Small intestine (tissue), 7 donors: Measurements from ENCODE around the gene SVEP1. TPM values are rescaled to one million over a fixed set of nuclear protein-coding genes. Genes with fewer than 3 reads are reported as not detected.

Experiments
- DNase-seq, 2 donors: peaks; one replicate each; pipeline versions ENCODE4 v3.0.0 to v3.0.0-alpha.2; 2013
- FAIRE-seq: peaks from 2 replicates; lab custom pipeline; 2012; peaks lifted over from hg19 to GRCh38; lab: Jason Lieb, UNC
- H3K27ac ChIP-seq, 3 donors: one replicate each; pipeline ENCODE4 v1.5.1; 2013; ENCODE audit warnings: low read length in 2 of 3, mild to moderate bottlenecking in 2 of 3, control low read depth in 1 of 3, inconsistent platforms in 1 of 3, low read depth in 1 of 3, moderate library complexity in 1 of 3
- H3K27me3 ChIP-seq, 3 donors: one replicate each; pipeline ENCODE4 v1.6.1; 2013; ENCODE audit warnings: low read length in 3 of 3, inconsistent platforms in 1 of 3; ENCODE audit not compliant: control insufficient read depth in 3 of 3, insufficient read depth in 3 of 3
- H3K36me3 ChIP-seq, 3 donors: one replicate each; pipeline ENCODE4 v1.6.1; 2013; ENCODE audit warnings: low read length in 3 of 3, inconsistent platforms in 1 of 3, low read depth in 1 of 3, mild to moderate bottlenecking in 1 of 3, moderate library complexity in 1 of 3; ENCODE audit not compliant: control insufficient read depth in 3 of 3, insufficient read depth in 2 of 3
- H3K4me1 ChIP-seq, 3 donors: one replicate each; pipeline ENCODE4 v1.6.1; 2013; ENCODE audit warnings: low read length in 2 of 3, inconsistent platforms in 1 of 3, low read depth in 1 of 3, mild to moderate bottlenecking in 1 of 3, moderate library complexity in 1 of 3; ENCODE audit not compliant: control insufficient read depth in 3 of 3, insufficient read depth in 2 of 3
- H3K4me3 ChIP-seq, 3 donors: one replicate each; pipeline ENCODE4 v1.5.1; 2013; ENCODE audit warnings: low read length in 3 of 3, control low read depth in 1 of 3, inconsistent platforms in 1 of 3, low read depth in 1 of 3, mild to moderate bottlenecking in 1 of 3, moderate library complexity in 1 of 3
- H3K9me3 ChIP-seq, 2 donors: one replicate each; pipeline ENCODE4 v1.6.1; 2013; ENCODE audit warnings: low read depth in 1 of 2, low read length in 1 of 2; ENCODE audit not compliant: control insufficient read depth in 2 of 2, insufficient read depth in 1 of 2
- WGBS, 3 donors: extraction: QIAGEN DNeasy Blood & Tissue Kit; methylation state at CpG; one replicate each; pipeline ENCODE4 v1.1.7; 2013; 5-methylcytosine and 5-hydroxymethylcytosine counted together
- polyA plus RNA-seq, 4 donors: library from polyadenylated mRNA; stranded (reverse) in 3 of 4; unstranded in 1 of 4; fragments of 200-250 nt in 3 of 4; fragments of 120-200 nt in 1 of 4; gene quantifications; one replicate each; pipeline versions ENCODE4 v1.2.1 to v1.2.3, GENCODE V29; 2013
- donor health status: healthy with polysubstance abuse.
- donor health status: control.
- donor health status: control.
- donor health status: Bipolar disorder and iron deficiency.
- donor health status: healthy.

Gene SVEP1
- polyA plus RNA-seq, 4 donors, result under 0.01 to 5.8 (median 2.3) TPM

DNA sequence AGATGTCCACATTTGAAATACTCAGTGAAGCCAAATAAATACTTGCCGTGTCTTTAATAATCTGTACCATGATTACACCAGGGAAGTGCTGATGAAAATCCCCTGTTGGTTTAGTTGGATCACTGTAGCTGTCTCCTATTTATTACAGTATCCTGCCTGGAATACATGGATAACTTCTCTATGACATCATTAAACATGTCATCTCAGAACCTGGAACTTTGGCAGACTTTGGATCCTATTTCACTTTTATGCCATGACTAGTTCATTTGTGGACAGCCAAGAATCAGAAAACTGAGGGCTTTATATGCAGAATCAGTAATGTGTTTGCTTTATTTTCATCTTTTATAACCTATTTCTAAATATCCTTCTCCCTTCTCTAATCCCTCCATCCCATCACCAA, 241.8 kb downstream of the SVEP1 start, which contains the start of gene TXNDC8:
TSS of gene TXNDC8 (minus strand) at position 137 of the 400 bp plus-strand sequence.
- no peaks in the 10 kb centered on the region for H3K4me1 ChIP-seq
- no peaks in the 10 kb centered on the region for H3K36me3 ChIP-seq
- H3K9me3 ChIP-seq, result no peaks in the 10 kb centered on the region
- H3K27me3 ChIP-seq, result no peaks in the 10 kb centered on the region
- H3K4me3 ChIP-seq, result no peak within 1 kb of the TSS
- DNase-seq (peak; percentile 8 to 37), FAIRE-seq (no peak)
- 77 to 92% (median 88%) methylated on average over 1 of the region's 1 CpG for WGBS, 3 donors
- H3K27ac ChIP-seq, result no peak within 1 kb of the TSS

DNA sequence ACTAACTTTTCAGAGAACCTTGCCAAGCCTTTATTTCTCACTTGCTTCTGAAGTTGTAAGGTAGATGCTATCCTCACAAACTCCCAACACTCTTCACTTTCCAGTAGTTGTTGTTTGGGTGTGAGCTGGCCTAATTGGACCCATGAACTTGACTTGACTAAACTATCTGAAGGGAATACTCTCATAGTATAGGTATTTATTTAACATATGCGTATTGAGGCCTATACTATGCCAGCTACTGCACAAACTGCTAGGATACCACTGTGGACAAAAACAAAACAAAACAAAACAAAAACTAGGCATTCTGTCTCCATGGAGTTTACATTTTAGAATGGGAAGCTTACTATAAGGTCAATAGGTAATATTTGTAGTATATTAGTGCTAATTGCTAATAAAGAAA, 243.2 kb downstream of the SVEP1 start:
- no peak overlapping the region for H3K4me3 ChIP-seq
- FAIRE-seq, result no peak
- no peaks in the 10 kb centered on the region for H3K36me3 ChIP-seq
- 68 to 86% (median 74%) methylated on average over 1 of the region's 1 CpG for WGBS, 3 donors
- no peak for DNase-seq
- H3K4me1 ChIP-seq, result no peaks in the 10 kb centered on the region
- H3K27me3 ChIP-seq, result no peaks in the 10 kb centered on the region
- no peak overlapping the region for H3K27ac ChIP-seq
- no peaks in the 10 kb centered on the region for H3K9me3 ChIP-seq

DNA sequence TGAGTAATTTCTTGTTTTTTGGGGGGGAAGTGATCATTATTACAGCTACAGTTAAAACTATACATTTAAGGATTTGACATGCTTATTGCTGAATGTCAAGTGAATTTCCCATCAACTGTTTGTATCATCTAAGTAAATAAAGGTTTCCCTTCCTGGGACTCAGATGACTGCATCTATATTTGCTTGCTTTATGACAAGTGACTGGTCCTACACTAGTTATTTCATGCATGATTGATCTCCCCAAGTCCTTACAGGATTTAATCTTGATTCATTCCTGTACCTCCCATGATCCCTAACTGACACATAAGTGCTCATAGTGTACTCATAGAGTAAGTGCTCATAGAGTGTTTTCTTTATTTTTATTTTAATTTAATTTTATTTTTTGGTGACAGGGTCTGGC, 244.7 kb downstream of the SVEP1 start:
- FAIRE-seq, result no peak
- H3K4me1 ChIP-seq, result no peaks in the 10 kb centered on the region
- DNase-seq, result no peak
- no peaks in the 10 kb centered on the region for H3K36me3 ChIP-seq
- no peak overlapping the region for H3K4me3 ChIP-seq
- no peak overlapping the region for H3K27ac ChIP-seq
- H3K9me3 ChIP-seq, result no peaks in the 10 kb centered on the region
- no peaks in the 10 kb centered on the region for H3K27me3 ChIP-seq

DNA sequence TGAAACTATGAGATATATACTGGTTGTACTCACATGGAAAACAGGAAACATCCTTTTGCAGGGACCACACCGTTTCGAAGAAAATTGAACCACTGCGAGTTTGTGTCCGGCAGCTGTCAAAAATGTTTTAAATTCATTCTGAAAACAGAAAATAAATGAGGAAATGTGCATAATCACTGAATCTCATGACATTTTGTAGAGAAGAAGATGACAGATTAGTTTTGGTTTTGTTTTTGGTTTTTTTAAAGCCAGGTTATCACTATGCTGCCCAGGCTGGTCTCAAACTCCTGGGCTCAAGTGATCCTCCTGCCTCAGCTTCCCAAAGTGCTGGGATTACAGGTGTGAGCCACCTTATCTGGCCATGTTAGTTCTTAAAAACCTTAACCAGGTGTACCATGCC, 245.4 kb downstream of the SVEP1 start:
- Histone ChIP-seq H3K9me3 (no peaks in the 10 kb centered on the region), H3K36me3 (no peaks in the 10 kb centered on the region), H3K4me3 (no peak overlapping the region), H3K27ac (no peak overlapping the region), H3K4me1 (no peaks in the 10 kb centered on the region), H3K27me3 (no peaks in the 10 kb centered on the region)
- WGBS, 3 donors, result 63 to 83% (median 72%) methylated on average over 4 of the region's 4 CpGs
- FAIRE-seq, result no peak
- no peak for DNase-seq

DNA sequence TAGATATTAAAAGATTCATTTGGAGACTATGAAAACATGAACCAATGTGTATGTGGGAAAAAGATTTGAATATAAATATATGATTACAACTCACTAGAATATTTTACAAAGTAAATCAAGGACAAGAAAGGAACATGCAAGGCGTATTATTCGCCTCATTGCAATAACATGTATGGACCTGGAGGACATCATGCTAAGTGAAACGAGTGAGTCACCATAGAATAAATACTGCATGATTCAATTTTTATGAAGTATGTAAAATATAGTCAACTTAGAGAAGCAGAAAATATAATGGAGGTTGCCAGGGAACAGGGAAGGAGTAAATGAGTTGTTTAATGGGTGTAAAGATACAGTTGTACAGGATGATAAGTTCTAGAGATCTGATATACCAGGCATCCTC, 246.8 kb downstream of the SVEP1 start:
- H3K27me3 ChIP-seq, result no peaks in the 10 kb centered on the region
- 79 to 87% (median 85%) methylated on average over 3 of the region's 3 CpGs for WGBS, 3 donors
- DNase-seq, result no peak
- H3K9me3 ChIP-seq, result no peaks in the 10 kb centered on the region
- no peaks in the 10 kb centered on the region for H3K4me1 ChIP-seq
- no peak overlapping the region for H3K27ac ChIP-seq
- no peak for FAIRE-seq
- H3K36me3 ChIP-seq, result no peaks in the 10 kb centered on the region
- no peak overlapping the region for H3K4me3 ChIP-seq

DNA sequence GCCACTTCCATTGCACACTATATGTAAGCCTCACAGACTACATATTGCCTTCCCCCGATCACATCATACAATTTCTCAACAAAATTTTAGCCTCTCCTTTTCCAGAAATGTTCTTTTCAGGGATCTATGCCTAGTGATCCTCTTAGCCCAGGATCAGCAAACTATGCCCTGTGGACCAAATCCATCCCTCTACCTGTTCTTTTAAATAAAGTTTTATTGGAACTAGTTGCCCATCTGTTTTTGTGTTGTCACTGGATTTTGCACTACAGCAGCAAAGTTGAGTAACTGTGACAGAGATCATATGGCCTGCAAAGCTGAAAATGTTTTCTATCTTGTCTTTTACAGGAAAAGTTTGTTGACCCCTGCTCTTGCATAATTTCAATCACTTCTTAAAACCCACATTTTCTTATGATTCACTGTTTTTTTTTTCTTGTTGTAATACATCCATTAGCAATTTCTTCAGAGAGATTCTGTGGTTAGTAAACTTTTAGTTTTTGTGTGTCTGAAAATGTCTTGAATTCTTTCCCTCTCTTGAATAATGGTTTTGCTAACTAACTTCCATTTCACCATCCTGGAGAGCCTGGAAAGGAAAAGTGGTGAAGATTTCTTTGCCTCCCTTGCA, 248.9 kb downstream of the SVEP1 start:
- Histone ChIP-seq H3K27ac (no peak overlapping the region), H3K27me3 (no peaks in the 10 kb centered on the region), H3K9me3 (no peaks in the 10 kb centered on the region), H3K36me3 (no peaks in the 10 kb centered on the region), H3K4me3 (no peak overlapping the region), H3K4me1 (no peaks in the 10 kb centered on the region)
- WGBS, 3 donors, result 94 to 100% (median 100%) methylated on average over 1 of the region's 1 CpG
- FAIRE-seq (no peak), DNase-seq (no peak)

DNA sequence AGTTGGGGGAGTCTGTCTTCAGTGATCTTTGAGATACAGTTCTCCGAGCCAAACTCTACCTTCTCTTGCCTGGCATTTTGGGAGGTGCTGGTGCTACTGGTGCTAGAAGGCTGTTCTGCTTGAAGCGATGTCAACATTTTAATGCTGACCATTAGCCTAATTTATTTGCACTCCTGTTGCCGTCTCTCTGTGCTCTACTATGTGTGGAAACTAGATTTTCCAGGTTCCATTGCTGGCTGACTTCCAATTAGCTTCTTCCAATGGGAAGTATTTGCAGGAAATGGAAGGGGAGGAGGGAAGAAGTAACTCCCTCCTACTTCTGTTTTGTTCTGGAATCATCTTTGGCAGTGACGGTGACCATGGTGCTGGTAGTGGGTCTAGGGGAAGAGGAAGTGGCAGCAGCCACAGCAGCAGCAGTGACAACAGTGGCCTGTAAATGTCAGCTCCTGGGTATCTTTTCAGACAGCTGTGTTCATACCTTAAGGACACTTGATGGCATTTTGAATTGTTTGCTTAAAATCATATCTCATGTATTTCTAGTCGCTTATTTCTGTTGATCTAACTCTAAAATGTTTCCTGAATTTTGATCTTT, 249.8 kb downstream of the SVEP1 start:
- no peaks in the 10 kb centered on the region for H3K9me3 ChIP-seq
- no peaks in the 10 kb centered on the region for H3K36me3 ChIP-seq
- H3K27ac ChIP-seq, result no peak overlapping the region
- H3K4me1 ChIP-seq, result no peaks in the 10 kb centered on the region
- no peak for DNase-seq
- no peak for FAIRE-seq
- WGBS, 3 donors, result 61 to 80% (median 71%) methylated on average over 5 of the region's 5 CpGs
- no peak overlapping the region for H3K4me3 ChIP-seq
- H3K27me3 ChIP-seq, result no peaks in the 10 kb centered on the region

DNA sequence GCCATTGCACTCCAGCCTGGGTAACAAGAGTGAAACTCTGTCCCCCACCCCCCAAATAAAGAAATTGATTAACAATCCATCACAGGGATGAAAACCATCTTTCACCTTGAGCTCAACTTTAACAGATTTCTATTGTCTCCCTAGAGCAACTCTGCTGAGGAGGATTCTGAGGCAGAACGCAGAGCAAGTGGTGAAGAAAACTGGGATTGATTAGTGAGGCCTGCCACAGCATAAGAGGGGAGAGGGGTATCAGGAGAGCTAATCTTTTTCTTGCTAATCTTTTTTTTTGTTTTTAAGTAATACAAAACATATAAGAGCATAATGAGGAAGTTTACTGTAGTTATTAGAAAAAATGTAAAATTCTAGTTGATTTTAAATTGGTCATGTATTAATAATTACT, 250.8 kb downstream of the SVEP1 start:
- H3K9me3 ChIP-seq, result no peaks in the 10 kb centered on the region
- H3K27me3 ChIP-seq, result no peaks in the 10 kb centered on the region
- no peaks in the 10 kb centered on the region for H3K4me1 ChIP-seq
- 78 to 90% (median 88%) methylated on average over 1 of the region's 1 CpG for WGBS, 3 donors
- FAIRE-seq (no peak), DNase-seq (no peak)
- H3K4me3 ChIP-seq, result no peak overlapping the region
- no peaks in the 10 kb centered on the region for H3K36me3 ChIP-seq
- H3K27ac ChIP-seq, result no peak overlapping the region

DNA sequence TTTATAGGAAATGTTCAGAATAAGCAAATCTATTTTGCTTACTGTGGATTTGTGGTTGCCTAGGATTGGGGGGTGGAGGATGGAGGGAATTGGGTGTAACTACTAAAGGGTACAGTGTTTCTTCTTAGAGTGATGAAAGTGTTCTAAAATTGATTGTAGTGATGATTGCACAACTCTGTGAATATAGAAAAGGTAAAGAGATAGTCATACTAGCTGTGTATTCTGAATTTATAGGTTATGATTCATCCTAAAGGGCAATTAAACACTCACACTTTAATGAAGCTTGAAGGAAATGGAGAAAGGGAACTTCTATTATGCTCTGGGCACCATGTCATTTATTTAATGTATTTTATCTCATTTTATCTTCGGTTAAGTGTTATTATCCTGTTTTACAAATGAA, 251.8 kb downstream of the SVEP1 start:
- Histone ChIP-seq H3K4me3 (no peak overlapping the region), H3K27me3 (no peaks in the 10 kb centered on the region), H3K36me3 (no peaks in the 10 kb centered on the region), H3K9me3 (no peaks in the 10 kb centered on the region), H3K27ac (no peak overlapping the region), H3K4me1 (no peaks in the 10 kb centered on the region)
- 13 to 52% (median 33%) methylated on average over 1 of the region's 1 CpG for WGBS, 3 donors
- FAIRE-seq (no peak), DNase-seq (peak; percentile 26 to 66)
